Heart left ventricle (tissue), 13 donors: Measurements from ENCODE around the gene MYLK4.

Experiments
- POLR2A ChIP-seq, 2 donors: fragments of 450-650 bp; IDR thresholded peaks; one replicate each; pipeline ENCODE4 v1.6.1; 2017; ENCODE audit warnings: antibody characterized with exemption in 2 of 2, mild to moderate bottlenecking in 2 of 2, moderate library complexity in 2 of 2
- TF ChIP-seq, protein P1 (sequence below), 12 donors: fragments of 200-600 bp; sonication (generic) in 4 of 12; IDR thresholded peaks; one replicate each; pipeline versions ENCODE4 v1.5.0 to v1.8.0; 2018 to 2022; ENCODE audit warnings: antibody characterized with exemption in 12 of 12, mild to moderate bottlenecking in 5 of 12
- donor health status: ischemic (EF 13 %, LVEDD 7.1; RV severe dilation, severe dysfunction).
- donor health status: DM: no; HTN: yes; CAD: no.
- donor health status: DM: no; HTN: no; CAD: no.
- donor health status: ischemic (EF 25% LVEDD 6.9; RV normal size, moderate dysfunction).
- donor health status: ischemic (EF 25% LVEDD 5.7; RV mildly dilated, moderate dysfunction).
- donor health status: ischemic (EF 35%, LVEDD 5.7; RV mildly dilated, moderate dysfunction).
- donor health status: nonischemic (EF 11% LVEDD 7.7; RV severe dilation, severe dysfunction).
- donor health status: DM: yes; HTN: yes; CAD: no.
- donor health status: PGD.
- donor health status: ischemic (EF 29% LVEDD 5.4; RV normal size, mild dysfunction).
- donor health status: nonischemic (EF 23%, LVEDD 6.1; RV moderate dilation, normal function).

DNA sequence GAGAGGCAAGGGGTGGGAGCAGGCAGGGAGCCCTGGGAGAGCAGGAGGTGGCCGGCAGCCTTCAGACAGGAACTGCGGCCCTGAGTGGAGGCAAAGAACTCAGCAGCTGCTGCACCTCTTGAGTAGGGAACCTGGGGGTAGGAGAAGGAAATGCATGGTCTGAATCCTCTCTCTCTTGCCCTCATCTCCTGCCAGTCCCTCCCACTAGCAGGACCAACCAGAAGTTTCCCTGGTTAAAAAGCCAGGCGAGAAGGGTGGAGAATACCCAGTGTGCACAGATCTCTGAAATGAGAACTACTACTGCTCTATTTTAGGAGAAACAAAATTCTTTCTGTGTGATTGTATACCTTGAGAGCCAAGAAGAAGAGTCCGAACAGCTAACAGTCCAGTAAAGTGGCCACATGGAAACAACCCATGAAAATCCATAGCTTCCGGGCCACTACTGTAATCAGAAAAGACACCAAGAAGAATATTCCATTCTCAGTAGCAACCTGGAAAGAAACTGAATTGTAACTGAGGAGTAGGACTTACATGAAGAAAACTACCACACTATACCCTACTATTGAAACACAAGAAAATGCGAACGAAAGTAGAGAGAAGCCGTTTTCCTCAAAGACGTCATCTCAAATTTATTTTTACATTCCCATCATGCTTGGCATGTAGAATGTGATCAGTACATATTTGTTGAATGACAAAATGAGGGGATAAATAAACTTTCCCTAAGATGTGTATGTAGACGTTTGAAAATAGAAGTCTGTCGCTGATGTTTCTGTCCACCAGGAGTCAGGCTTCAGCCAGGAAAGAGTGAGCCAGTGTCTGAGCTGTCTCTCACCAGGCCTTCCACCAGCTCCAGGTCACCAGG lies 40.1 kb upstream of the MYLK4 start:
- TF ChIP-seq, protein P1, sequence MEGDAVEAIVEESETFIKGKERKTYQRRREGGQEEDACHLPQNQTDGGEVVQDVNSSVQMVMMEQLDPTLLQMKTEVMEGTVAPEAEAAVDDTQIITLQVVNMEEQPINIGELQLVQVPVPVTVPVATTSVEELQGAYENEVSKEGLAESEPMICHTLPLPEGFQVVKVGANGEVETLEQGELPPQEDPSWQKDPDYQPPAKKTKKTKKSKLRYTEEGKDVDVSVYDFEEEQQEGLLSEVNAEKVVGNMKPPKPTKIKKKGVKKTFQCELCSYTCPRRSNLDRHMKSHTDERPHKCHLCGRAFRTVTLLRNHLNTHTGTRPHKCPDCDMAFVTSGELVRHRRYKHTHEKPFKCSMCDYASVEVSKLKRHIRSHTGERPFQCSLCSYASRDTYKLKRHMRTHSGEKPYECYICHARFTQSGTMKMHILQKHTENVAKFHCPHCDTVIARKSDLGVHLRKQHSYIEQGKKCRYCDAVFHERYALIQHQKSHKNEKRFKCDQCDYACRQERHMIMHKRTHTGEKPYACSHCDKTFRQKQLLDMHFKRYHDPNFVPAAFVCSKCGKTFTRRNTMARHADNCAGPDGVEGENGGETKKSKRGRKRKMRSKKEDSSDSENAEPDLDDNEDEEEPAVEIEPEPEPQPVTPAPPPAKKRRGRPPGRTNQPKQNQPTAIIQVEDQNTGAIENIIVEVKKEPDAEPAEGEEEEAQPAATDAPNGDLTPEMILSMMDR (IDR thresholded peaks at IDR 0.05), result peak; percentile 62 to 89 (median 72)
- no peak for TF ChIP-seq POLR2A (IDR thresholded peaks at IDR 0.05)
